RCC 7860 (cell line): ENCODE data around the gene CDH15.
"Not testable (repeated sequence)": the region's sequence is repeated elsewhere in the genome, so short reads cannot be mapped to it uniquely, and the experiment has no call there.

ENCODE experiments used
- DNase-seq: peaks from one replicate; pipeline ENCODE4 v3.0.0-alpha.2; 2015; ENCODE audit warnings: low spot score
- FAIRE-seq: peaks from 2 replicates; lab custom pipeline; 2012; peaks lifted over from hg19 to GRCh38; lab: Jason Lieb, UNC

Gene CDH15

GRCh38 chr16:89221604-89222003, 50.1 kb downstream of the CDH15 start:
- no peak for FAIRE-seq

DNA sequence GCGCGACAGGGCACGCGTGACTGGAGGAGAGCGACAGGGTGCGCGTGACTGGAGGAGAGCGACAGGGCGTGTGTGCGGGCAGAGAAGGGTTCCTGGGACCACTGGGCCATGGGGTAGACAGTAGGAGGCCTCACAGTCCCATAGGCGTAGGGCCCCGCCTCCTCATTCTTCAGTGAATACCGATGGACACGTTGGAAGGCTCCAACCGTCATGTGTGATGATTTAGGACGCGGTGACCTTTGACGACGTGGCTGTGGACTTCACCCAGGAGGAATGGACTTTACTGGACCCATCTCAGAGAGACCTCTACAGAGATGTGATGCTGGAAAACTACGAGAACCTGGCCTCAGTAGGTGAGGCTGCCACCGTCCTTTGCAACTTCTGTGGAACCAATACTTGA, 51.4 kb downstream of the CDH15 start:
- no peak for FAIRE-seq

More at GRCh38 chr16:89221604-89222003, 50.1 kb downstream of the CDH15 start:
- DNase-seq, result no peak

DNA sequence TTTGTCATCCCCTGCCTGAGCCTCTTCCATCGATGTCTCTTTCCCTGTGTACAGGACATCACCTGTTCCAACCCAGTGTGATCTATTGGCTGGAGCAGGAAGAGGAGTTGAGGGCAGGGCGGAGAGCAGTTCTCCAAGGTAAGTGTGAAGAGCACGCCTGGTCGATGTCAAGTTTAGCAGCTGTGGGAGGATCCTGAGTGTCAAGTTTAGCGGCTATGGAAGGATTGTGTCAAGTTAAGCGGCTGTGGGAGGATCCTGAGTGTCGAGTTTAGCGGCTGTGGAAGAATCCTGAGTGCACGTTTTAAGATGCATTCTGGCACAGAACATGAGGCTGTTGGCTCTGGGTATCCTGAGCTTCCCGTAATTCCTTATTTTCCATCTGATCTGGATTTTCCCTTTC, 53.1 kb downstream of the CDH15 start:
- no peak for FAIRE-seq
- no peak for DNase-seq

More for the DNA sequence above, 51.4 kb downstream of the CDH15 start:
- DNase-seq, result no peak

- no peak for DNase-seq
Observed at GRCh38 chr16:89230255-89230654, 58.7 kb downstream of the CDH15 start.

GRCh38 chr16:89232107-89232506, 60.6 kb downstream of the CDH15 start:
- FAIRE-seq, result no peak
- DNase-seq, result no peak

More at GRCh38 chr16:89230255-89230654, 58.7 kb downstream of the CDH15 start:
- no peak for FAIRE-seq

- DNase-seq (no peak), FAIRE-seq (no peak)
Observed at GRCh38 chr16:89233678-89234490, 62.3 kb downstream of the CDH15 start.

DNA sequence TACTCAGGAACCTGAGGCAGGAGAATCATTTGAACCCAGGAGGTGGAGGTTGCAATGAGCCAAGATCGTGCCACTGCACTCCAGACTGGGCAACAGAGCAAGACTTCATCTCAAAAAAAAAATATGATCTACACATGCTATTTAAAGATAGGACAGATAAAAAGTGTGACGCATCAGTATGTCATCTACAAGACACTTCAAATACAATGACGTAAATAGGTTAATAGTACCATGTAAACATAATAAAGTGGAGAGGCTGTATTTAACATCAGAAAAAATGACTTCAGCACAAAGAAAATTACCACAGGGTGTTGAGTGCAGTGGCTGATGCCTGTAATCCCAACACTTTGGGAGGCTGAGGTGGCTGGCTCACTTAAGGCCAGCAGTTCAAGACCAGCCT, 66.2 kb downstream of the CDH15 start:
- DNase-seq, result no peak
- no peak for FAIRE-seq

DNA sequence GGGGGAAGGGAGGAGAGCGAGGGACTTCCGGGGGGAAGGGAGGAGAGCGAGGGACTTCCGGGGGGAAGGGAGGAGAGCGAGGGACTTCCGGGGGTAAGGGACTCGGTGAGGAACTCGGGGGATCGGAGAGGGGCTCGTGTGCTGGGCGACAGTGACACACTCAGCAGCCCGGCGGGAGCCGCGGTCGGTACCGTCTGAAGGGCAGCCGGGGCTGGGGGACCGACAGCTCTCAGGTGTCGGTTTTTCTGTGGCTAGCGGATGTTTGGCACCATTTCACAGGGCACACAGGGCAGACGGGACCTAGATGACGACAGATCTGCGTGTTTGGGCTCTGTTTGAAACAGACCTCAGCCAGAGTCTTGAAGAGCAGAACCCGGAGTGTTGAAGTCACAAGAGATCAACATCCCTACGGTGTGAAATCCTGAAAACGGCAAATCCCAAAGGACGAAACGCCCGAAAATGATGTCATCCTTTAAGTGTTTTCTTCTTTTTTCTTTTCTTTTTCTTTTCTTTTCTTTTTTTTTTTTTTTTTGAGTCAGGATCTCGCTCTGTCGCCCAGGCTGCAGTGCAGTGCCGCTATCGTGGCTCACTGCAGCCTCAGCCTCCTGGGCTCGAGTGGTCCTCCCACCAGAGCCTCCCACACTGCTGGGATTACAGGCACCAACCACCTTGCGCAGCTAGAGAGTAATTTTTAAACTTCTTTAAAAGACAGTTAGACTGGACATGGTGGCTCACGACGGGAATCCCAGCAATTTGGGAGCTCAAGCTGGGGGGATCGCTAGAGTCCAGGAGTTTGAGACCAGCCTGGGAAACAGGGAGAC, 69.8 kb downstream of the CDH15 start:
- FAIRE-seq (no peak), DNase-seq (peak; percentile 56)

DNA sequence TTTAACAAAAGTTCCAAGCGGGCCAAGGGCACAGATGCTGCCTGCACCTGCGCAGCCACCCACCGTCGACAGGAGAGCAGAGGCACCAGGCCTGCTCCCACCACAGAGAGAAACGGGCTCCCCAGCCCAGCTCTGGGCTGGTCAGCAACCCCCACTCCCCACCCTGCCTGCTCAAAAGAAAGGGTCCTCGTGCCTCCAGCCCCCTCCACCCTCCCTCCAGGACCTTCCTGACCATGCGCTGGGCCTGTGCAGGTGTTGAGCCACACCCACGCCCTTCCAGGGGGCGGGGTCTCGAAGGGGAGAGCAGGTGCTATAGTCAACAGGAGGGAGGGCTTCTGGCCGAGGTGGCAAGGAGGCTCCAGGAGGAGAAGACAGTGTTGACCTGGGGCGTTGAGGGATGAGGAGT, 71.2 kb downstream of the CDH15 start:
- no peak for FAIRE-seq
- DNase-seq, result no peak

DNA sequence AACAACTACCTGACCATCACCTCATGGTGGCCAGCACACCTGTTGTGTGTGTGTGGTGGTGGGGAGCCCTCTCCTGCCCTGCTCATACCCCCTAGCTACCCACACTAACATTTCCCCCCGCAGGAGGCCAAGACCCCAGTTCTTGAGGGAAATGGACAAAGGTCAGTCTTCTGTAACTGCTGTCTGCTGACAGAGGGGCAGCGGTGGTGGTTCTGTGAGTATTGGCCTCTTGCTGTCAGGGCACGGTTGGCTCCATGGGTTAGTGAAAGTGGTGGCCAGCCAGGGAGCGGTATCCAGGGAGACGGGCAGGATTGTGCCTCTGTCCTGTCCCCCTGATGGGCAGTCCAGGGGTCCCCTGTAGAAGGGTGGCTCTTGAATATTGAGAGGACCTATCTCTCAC, 72.1 kb downstream of the CDH15 start:
- no peak for FAIRE-seq
- DNase-seq, result no peak

- not testable (repeated sequence) for DNase-seq, FAIRE-seq
Observed at GRCh38 chr16:89244264-89244663, 72.7 kb downstream of the CDH15 start.

GRCh38 chr16:89244754-89245153, 73.2 kb downstream of the CDH15 start:
- no peak for FAIRE-seq
- DNase-seq, result no peak
